GM10266 (cell line): ENCODE data around the gene SKAP1.

ENCODE experiments used
- DNase-seq: peaks from one replicate; pipeline ENCODE4 v3.0.0; 2012; ENCODE audit errors: extremely low spot score
- TF ChIP-seq, protein P1 (sequence below): IDR thresholded peaks from 2 replicates; pipeline ENCODE4 v1.5.1; 2012; ENCODE audit warnings: mild to moderate bottlenecking, low read depth; ENCODE audit not compliant: control insufficient read depth, insufficient read depth; ENCODE audit errors: missing control alignments

The SKAP1 gene

DNA sequence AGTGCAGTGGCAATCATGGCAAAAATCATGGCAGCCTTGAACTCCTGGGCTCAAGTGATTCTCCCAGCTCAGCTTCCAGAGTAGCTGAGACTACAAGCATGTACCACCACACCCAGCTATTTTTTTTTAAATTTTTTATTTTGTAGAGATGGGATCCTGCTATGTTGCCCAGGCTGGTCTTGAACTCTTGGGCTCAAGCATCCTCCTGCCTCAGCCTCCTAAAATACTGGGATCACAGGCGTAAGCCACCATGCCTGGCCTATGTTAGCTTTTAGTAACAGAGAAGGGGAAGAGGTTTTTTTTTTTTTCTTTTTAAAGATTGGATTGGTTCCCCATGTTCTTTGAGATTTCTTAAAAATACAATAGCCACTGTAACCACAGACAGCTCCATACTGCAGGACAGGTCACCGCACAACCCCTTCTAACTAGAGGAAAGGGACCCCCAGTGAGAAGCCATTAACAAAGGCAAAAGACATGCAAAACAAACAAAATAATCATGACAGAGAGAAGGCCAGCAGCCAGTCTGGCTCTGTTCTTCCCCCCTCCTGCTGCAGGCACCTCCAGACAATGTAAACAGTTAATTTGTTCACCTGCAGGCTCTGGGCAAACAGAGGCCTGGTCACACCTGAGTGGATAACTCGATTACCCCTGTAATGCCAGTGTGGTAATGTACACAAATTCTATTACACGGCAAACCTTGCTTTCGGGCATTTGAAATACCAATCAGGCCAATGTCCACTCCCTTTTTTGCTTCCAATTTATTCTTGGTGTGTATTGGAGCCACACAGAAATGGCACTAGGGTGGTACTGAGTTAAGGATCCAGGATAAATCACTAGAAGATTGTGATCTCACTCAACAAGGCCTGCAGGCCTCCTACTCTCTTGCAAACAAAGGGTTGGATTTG is 269.6 kb downstream of the SKAP1 start:
- no peak for DNase-seq
- TF ChIP-seq, protein P1, sequence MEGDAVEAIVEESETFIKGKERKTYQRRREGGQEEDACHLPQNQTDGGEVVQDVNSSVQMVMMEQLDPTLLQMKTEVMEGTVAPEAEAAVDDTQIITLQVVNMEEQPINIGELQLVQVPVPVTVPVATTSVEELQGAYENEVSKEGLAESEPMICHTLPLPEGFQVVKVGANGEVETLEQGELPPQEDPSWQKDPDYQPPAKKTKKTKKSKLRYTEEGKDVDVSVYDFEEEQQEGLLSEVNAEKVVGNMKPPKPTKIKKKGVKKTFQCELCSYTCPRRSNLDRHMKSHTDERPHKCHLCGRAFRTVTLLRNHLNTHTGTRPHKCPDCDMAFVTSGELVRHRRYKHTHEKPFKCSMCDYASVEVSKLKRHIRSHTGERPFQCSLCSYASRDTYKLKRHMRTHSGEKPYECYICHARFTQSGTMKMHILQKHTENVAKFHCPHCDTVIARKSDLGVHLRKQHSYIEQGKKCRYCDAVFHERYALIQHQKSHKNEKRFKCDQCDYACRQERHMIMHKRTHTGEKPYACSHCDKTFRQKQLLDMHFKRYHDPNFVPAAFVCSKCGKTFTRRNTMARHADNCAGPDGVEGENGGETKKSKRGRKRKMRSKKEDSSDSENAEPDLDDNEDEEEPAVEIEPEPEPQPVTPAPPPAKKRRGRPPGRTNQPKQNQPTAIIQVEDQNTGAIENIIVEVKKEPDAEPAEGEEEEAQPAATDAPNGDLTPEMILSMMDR: no peak

DNA sequence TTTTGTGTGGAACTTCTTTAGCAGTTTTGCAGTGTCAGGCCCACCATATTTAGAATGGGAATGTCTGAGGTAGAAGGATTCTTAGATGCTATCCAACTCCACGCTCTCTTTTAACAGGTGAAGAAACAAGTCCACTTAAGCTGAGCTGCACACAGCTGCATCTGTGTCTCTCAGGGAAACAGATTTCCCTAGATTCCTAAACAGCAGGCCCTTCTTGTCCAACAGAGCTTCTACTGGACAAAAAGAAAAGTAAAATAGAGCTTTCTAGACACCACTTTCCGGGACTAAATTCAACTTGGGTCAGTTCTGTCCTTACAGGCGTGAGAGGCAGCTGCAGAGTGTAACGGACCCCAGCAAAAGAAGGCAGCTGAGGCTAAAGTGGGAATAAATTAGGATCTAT is 270.8 kb downstream of the SKAP1 start:
- TF ChIP-seq, protein P1: no peak
- DNase-seq: no peak

DNA sequence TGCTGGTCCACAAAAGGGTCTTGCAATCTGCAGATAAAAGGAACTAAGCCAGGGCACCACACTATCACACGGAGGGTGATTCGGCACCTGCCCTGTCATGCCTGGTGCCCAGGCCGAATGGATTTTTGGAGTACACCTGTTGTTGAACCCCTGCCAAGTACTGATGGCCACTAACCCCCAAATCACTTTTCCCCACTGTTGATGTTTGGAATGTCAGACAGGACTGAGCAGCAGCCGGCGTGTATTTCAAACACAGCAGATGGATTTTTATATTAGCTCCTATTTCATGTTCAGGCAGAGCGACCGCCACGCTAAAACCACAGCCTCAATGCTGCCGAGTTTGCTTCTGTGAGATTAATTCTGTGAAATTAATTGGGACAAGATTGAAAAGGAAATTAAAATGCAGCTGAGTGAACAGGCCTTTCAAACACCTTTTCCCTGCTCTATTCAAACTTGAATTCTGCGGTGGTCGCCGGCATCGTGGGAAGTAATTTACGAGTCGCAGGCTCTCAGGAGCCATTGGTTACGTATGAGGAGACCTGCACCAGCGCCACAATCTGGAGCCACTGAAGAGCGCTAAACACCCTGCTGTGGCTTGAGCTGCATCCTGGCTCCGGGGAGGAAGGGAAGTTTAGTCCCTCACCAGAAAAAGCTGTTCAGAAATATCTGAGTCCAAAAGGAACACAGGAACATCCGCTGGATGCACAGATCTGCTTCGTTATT is 274.0 kb downstream of the SKAP1 start:
- no peak for DNase-seq
- TF ChIP-seq, protein P1: no peak

DNA sequence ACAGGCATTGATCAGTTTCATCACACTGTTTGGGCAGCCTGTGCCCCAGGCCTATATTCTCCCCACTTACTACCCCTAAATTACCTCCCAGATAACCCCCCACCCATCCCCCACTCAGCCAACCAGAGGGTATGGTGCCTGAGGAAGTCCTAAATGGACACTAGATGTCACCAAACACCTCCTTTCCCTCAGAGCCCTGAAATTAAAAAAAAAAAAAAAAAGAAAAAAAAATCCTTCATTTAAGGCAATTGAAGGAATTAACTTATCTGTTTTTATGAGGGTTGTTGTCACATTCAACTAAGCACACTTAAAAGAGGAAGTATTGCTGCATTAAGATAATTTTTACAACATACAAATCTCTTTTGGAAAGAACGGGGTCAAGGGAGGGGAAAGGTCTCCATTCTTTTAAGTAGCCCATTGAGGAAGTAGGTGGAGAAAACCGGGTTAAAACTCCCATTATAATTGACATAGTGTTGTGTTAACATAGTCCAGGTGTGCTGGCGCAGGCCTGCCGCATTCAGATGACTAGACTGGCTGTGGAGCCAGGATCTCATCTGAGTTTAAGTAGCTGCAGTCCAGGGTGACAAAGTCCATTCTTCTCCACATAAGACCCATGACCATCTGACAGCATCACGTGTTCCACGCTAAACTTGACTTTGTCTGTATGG is 276.2 kb downstream of the SKAP1 start:
- TF ChIP-seq, protein P1: peak; percentile 24
- no peak for DNase-seq

DNA sequence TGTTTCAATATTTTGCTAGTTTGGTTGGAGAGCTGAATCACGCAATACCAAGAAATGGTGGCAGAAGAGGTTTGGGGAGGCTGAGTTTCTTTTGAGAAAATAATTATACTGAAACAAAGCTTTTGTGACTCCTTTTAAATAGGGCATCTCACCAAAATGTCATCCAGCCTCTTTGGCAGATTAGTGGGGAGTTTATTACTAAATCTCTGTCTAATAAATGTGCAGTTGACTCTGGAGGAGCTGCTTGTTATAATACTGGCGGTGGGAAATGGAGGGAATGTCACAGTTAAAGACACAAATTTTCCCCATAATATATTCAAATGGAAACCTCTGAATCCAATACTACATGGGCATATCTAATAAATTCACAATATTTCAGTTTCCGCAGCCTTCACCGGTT is 277.7 kb downstream of the SKAP1 start:
- no peak for DNase-seq
- TF ChIP-seq, protein P1: no peak

DNA sequence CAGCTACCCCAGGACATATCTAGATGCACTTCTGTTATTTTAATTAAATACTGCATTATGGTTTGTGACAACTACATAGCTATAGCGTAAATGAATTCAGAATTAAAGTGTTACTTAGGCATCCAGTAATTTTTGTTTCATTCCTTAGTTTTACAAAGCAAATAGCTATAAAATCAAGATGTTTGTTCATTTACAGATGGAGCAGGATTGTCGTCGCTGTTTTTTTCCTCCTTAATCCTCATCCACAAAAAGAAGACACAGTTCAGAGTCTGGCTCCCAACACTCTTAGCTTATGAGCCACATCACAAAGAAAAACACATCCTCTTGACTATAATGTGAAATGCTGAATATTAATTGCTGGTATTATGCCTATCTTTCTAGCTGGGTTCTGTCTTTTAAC is 278.8 kb downstream of the SKAP1 start:
- no peak for DNase-seq
- TF ChIP-seq, protein P1: no peak
